Neuron (in vitro differentiated cells): ENCODE data around the gene DIP2B.
"Not testable (repeated sequence)": the region's sequence is repeated elsewhere in the genome, so short reads cannot be mapped to it uniquely, and the experiment has no call there.

Experiments used
- H2AFZ ChIP-seq: one replicate; pipeline ENCODE4 v1.6.1; 2013; ENCODE audit warnings: low read depth, mild to moderate bottlenecking, inconsistent platforms, low read length, moderate library complexity
- H3K27me3 ChIP-seq: one replicate; pipeline ENCODE4 v1.6.1; 2013; ENCODE audit warnings: low read length; ENCODE audit not compliant: insufficient read depth
- H3K36me3 ChIP-seq: one replicate; pipeline ENCODE4 v1.6.1; 2013; ENCODE audit warnings: low read length; ENCODE audit not compliant: insufficient read depth
- H3K4me1 ChIP-seq: one replicate; pipeline ENCODE4 v1.6.1; 2013; ENCODE audit warnings: low read length; ENCODE audit not compliant: insufficient read depth
- H3K4me3 ChIP-seq: 2 replicates; pipeline ENCODE4 v1.5.1; 2013; ENCODE audit warnings: mild to moderate bottlenecking, low read length, moderate library complexity
- H3K9me3 ChIP-seq: one replicate; pipeline ENCODE4 v1.6.1; 2013; ENCODE audit warnings: low read length

The DIP2B gene

GRCh38 chr12:50768813-50769212, 264.0 kb downstream of the DIP2B start:
- H3K4me3 ChIP-seq, H3K27me3 ChIP-seq, H3K9me3 ChIP-seq, H2AFZ ChIP-seq, H3K4me1 ChIP-seq, H3K36me3 ChIP-seq: not testable (repeated sequence)

GRCh38 chr12:50771409-50771808, 266.6 kb downstream of the DIP2B start:
- H3K9me3 ChIP-seq, result peaks cover 4% of the 10 kb centered on the region
- H2AFZ ChIP-seq, result no peak overlapping the region
- peaks cover 8% of the 10 kb centered on the region for H3K36me3 ChIP-seq
- no peak overlapping the region for H3K4me3 ChIP-seq
- no peaks in the 10 kb centered on the region for H3K4me1 ChIP-seq
- no peaks in the 10 kb centered on the region for H3K27me3 ChIP-seq

GRCh38 chr12:50772470-50772869, 267.7 kb downstream of the DIP2B start:
- Histone ChIP-seq H3K9me3 (peaks cover 4% of the 10 kb centered on the region), H3K36me3 (peaks cover 8% of the 10 kb centered on the region), H3K4me3 (no peak overlapping the region)

GRCh38 chr12:50772877-50773276, 268.1 kb downstream of the DIP2B start:
- Histone ChIP-seq H2AFZ (no peak overlapping the region), H3K36me3 (peaks cover 8% of the 10 kb centered on the region), H3K27me3 (no peaks in the 10 kb centered on the region), H3K9me3 (peaks cover 4% of the 10 kb centered on the region), H3K4me3 (no peak overlapping the region), H3K4me1 (no peaks in the 10 kb centered on the region)

More at GRCh38 chr12:50772470-50772869, 267.7 kb downstream of the DIP2B start:
- Histone ChIP-seq H2AFZ (no peak overlapping the region), H3K4me1 (no peaks in the 10 kb centered on the region), H3K27me3 (no peaks in the 10 kb centered on the region)

GRCh38 chr12:50775251-50775650, 270.5 kb downstream of the DIP2B start:
- Histone ChIP-seq H3K9me3 (peaks cover 2% of the 10 kb centered on the region), H3K4me3 (no peak overlapping the region), H2AFZ (no peak overlapping the region), H3K27me3 (no peaks in the 10 kb centered on the region), H3K4me1 (no peaks in the 10 kb centered on the region), H3K36me3 (peaks cover 8% of the 10 kb centered on the region)

- H3K27me3 ChIP-seq, result no peaks in the 10 kb centered on the region
- peaks cover under 1% of the 10 kb centered on the region for H3K9me3 ChIP-seq
- H2AFZ ChIP-seq, result no peak overlapping the region
- no peak overlapping the region for H3K4me3 ChIP-seq
- H3K36me3 ChIP-seq, result peaks cover 6% of the 10 kb centered on the region
- no peaks in the 10 kb centered on the region for H3K4me1 ChIP-seq
Measured at GRCh38 chr12:50776749-50777728, 272.3 kb downstream of the DIP2B start.

GRCh38 chr12:50778663-50779590, 274.1 kb downstream of the DIP2B start:
- Histone ChIP-seq H3K9me3 (no peaks in the 10 kb centered on the region), H3K4me1 (no peaks in the 10 kb centered on the region), H3K4me3 (no peak overlapping the region), H2AFZ (no peak overlapping the region), H3K36me3 (peaks cover 9% of the 10 kb centered on the region), H3K27me3 (no peaks in the 10 kb centered on the region)

- Histone ChIP-seq H3K36me3 (peaks cover 9% of the 10 kb centered on the region), H3K4me3 (no peak overlapping the region), H3K4me1 (no peaks in the 10 kb centered on the region), H3K9me3 (no peaks in the 10 kb centered on the region), H3K27me3 (no peaks in the 10 kb centered on the region), H2AFZ (no peak overlapping the region)
Measured at GRCh38 chr12:50780013-50780412, 275.2 kb downstream of the DIP2B start.

GRCh38 chr12:50784501-50784900, 279.7 kb downstream of the DIP2B start:
- H3K27me3 ChIP-seq, result no peaks in the 10 kb centered on the region
- H3K36me3 ChIP-seq, result peaks cover 9% of the 10 kb centered on the region
- no peaks in the 10 kb centered on the region for H3K4me1 ChIP-seq
- no peak overlapping the region for H3K4me3 ChIP-seq
- H2AFZ ChIP-seq, result no peak overlapping the region
- peaks cover 8% of the 10 kb centered on the region for H3K9me3 ChIP-seq

GRCh38 chr12:50785406-50786001, 280.7 kb downstream of the DIP2B start:
- H3K4me3 ChIP-seq, result no peak overlapping the region
- H3K4me1 ChIP-seq, result no peaks in the 10 kb centered on the region
- peaks cover 7% of the 10 kb centered on the region for H3K36me3 ChIP-seq
- H3K27me3 ChIP-seq, result no peaks in the 10 kb centered on the region
- H2AFZ ChIP-seq, result no peak overlapping the region
- peaks cover 8% of the 10 kb centered on the region for H3K9me3 ChIP-seq

- Histone ChIP-seq H3K27me3 (no peaks in the 10 kb centered on the region), H3K9me3 (peaks cover 8% of the 10 kb centered on the region), H3K4me1 (no peaks in the 10 kb centered on the region), H3K4me3 (no peak overlapping the region), H2AFZ (no peak overlapping the region), H3K36me3 (peaks cover 5% of the 10 kb centered on the region)
Measured at GRCh38 chr12:50786498-50787231, 281.9 kb downstream of the DIP2B start.

GRCh38 chr12:50787618-50788017, 282.8 kb downstream of the DIP2B start:
- H2AFZ ChIP-seq, result no peak overlapping the region
- H3K27me3 ChIP-seq, result no peaks in the 10 kb centered on the region
- no peaks in the 10 kb centered on the region for H3K4me1 ChIP-seq
- no peak overlapping the region for H3K4me3 ChIP-seq
- peaks cover 8% of the 10 kb centered on the region for H3K9me3 ChIP-seq
- H3K36me3 ChIP-seq, result peaks cover 3% of the 10 kb centered on the region
